ENCODE results near the gene LCN6.
"Not testable (repeated sequence)": the region's sequence is repeated elsewhere in the genome, so short reads cannot be mapped to it uniquely, and the experiment has no call there.

DNA sequence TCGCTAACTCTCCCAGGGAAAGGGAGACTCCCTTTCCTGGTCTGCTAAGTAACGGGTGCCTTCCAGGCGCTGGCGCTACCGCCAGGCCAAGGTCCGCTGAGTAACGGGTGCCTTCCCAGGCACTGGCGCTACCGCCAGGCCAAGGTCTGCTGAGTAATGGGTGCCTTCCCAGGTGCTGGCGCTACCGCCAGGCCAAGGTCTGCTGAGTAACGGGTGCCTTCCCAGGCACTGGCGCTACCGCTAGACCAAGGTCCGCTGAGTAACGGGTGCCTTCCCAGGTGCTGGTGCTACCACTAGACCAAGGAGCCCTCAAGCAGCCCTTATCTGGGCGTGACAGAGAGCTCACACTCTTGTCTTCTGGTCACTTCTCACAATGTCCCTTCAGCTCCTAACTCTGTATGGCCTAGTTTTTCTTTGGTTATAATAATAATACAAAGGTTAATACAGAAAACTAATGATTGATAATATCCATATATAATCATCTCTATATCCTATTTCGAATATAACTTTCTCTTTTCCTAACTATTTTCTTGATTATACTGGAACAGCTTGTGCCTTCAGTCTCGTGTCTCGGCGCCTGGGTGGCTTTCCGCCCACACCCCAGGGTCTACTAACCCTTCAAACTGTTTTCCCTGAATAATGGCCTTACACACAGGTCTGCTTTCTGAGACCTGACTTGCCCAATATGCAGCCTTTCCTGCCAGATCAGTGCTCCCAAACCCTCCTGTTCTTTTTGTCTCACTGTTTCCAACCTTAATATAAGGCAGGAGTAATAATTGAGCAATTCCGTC lies 37.4 kb upstream of the LCN6 start:
- TF ChIP-seq, protein P1, sequence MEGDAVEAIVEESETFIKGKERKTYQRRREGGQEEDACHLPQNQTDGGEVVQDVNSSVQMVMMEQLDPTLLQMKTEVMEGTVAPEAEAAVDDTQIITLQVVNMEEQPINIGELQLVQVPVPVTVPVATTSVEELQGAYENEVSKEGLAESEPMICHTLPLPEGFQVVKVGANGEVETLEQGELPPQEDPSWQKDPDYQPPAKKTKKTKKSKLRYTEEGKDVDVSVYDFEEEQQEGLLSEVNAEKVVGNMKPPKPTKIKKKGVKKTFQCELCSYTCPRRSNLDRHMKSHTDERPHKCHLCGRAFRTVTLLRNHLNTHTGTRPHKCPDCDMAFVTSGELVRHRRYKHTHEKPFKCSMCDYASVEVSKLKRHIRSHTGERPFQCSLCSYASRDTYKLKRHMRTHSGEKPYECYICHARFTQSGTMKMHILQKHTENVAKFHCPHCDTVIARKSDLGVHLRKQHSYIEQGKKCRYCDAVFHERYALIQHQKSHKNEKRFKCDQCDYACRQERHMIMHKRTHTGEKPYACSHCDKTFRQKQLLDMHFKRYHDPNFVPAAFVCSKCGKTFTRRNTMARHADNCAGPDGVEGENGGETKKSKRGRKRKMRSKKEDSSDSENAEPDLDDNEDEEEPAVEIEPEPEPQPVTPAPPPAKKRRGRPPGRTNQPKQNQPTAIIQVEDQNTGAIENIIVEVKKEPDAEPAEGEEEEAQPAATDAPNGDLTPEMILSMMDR (IDR thresholded peaks at IDR 0.05), result not testable (repeated sequence)
- not testable (repeated sequence) for TF ChIP-seq EP300 (IDR thresholded peaks at IDR 0.05)
